Measurements from ENCODE around the gene CFAP45. TPM values are rescaled to one million over a fixed set of nuclear protein-coding genes. Genes with fewer than 3 reads are reported as not detected.

The CFAP45 gene
- total and polyA plus RNA-seq, 9 of the 15 experiments (the other 6 are each of a cell fraction or from before 2014, with no cell fraction given) = 0.65 to 2.4 (median 1.5) TPM

DNA sequence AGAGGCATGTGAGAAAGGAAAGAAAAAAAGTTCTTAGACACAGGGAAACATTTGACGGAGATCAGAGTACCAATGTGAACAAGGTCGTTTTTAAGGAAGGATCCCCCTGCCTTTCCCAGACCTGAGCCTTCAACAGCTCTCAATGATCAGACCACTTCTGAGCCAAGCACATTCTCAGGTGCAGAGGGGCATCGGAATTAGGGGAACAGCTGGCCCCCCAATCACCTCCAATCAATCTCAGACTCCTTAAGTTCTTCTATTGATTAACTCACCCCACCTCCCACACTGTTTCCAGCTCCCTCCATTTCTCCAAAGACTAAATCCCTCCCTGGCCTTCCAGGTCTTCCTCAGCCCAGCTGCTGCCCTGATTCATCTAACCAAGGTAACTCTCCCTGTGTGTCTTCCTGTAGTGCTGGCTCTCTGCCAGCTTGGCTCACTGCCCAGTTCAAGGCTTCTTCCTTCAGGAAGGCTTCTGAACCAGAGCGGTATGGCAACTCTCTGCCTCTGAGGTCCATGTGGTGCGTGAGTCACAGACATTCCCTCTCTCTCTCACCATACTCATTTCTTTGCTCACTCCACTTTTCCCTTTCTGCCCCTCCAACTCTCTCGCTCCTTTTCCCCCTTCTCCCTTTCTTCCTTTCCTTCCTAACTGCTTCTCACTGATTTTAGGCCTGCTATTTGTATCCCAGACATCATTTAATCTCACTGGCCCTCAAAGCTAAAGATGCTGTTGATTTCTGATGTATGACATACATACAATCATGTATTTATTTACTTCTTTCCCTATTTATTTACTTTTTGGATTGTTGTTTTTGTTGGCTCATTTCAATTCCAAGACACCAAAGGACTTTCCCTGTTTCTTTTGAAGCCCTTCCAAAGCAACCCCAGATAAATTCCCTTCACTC, 18.1 kb downstream of the CFAP45 start (continued):
- TF ChIP-seq GMEB1 (CRISPR knock-in tag; IDR thresholded peaks at IDR 0.05) (no peak), MYC (IDR thresholded peaks at IDR 0.05; ENCODE audit: low read depth, low read length) (peak; percentile 52; the same call in 1 of the 2 replicates), MYC (CRISPR knock-in tag; IDR thresholded peaks at IDR 0.05; ENCODE audit: borderline replicate concordance, low read depth) (no peak), RB1 (IDR thresholded peaks at IDR 0.05; ENCODE audit: low read depth) (no peak), BDP1 (IDR thresholded peaks at IDR 0.05; ENCODE audit: insufficient read depth, insufficient read length) (no peak), STAT5B (CRISPR knock-in tag; IDR thresholded peaks at IDR 0.05) (no peak), MIER1 (IDR thresholded peaks at IDR 0.05; ENCODE audit: low read depth) (no peak), PRDM10 (IDR thresholded peaks at IDR 0.05; ENCODE audit: partially characterized antibody) (no peak), KLF16 (IDR thresholded peaks at IDR 0.05) (no peak), ZNF79 (CRISPR knock-in tag; IDR thresholded peaks at IDR 0.05; ENCODE audit: low read depth) (no peak), JUND (IDR thresholded peaks at IDR 0.05; ENCODE audit: borderline replicate concordance, low read depth, low read length) (peak; percentile 78), JUND (tag; IDR thresholded peaks at IDR 0.05; ENCODE audit: borderline replicate concordance, low read depth, low read length) (peak; percentile 66; the same call in 1 of the 3 replicates), NR2F6 (CRISPR knock-in tag; IDR thresholded peaks at IDR 0.05) (no peak), CREB5 (CRISPR knock-in tag; IDR thresholded peaks at IDR 0.05) (no peak), HDAC1 (IDR thresholded peaks at IDR 0.05) (peak in 1 of 2 experiments; percentile 41; a peak in 1 of 4 replicates), PML (IDR thresholded peaks at IDR 0.05; ENCODE audit: low read length) (no peak), TRIM24 (IDR thresholded peaks at IDR 0.05) (no peak), ATF7 (IDR thresholded peaks at IDR 0.05) (peak; percentile 25; the same call in 1 of the 2 replicates), GATAD2B (IDR thresholded peaks at IDR 0.05; ENCODE audit: borderline replicate concordance) (no peak), YBX1 (IDR thresholded peaks at IDR 0.05) (no peak)
- TF ChIP-seq, protein P1, sequence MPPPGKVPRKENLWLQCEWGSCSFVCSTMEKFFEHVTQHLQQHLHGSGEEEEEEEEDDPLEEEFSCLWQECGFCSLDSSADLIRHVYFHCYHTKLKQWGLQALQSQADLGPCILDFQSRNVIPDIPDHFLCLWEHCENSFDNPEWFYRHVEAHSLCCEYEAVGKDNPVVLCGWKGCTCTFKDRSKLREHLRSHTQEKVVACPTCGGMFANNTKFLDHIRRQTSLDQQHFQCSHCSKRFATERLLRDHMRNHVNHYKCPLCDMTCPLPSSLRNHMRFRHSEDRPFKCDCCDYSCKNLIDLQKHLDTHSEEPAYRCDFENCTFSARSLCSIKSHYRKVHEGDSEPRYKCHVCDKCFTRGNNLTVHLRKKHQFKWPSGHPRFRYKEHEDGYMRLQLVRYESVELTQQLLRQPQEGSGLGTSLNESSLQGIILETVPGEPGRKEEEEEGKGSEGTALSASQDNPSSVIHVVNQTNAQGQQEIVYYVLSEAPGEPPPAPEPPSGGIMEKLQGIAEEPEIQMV (tag; conservative IDR thresholded peaks at IDR 0.05; ENCODE audit: low read depth) = no peak

All from K562 (cell line).